ENCODE measurements around the gene PLA2G12A. TPM values are rescaled to one million over a fixed set of nuclear protein-coding genes. Genes with fewer than 3 reads are reported as not detected.

The PLA2G12A gene
- total and polyA plus RNA-seq, 2 experiments from 2014 or later: 14.4 to 44.8 TPM

GRCh38 chr4:109675181-109675580 lies 54.7 kb downstream of the PLA2G12A start:
- H2AFZ ChIP-seq: no peak overlapping the region
- 75 to 79% methylated on average over 3 of the region's 3 CpGs for WGBS, 2 experiments (ENCODE audit: low coverage in 1 of 2, low lambda C conversion rate in 2 of 2, missing lambda C conversion rate in 2 of 2)
- H3K9ac ChIP-seq: no peak overlapping the region
- H3K4me1 ChIP-seq (ENCODE audit: insufficient read depth): no peaks in the 10 kb centered on the region
- TF ChIP-seq EZH2phosphoT487 (IDR thresholded peaks at IDR 0.05; ENCODE audit: insufficient read depth, low read depth) (no peak), EZH2 (IDR thresholded peaks at IDR 0.05; ENCODE audit: insufficient read depth, poor library complexity, severe bottlenecking) (no peak)
- H3K4me3 ChIP-seq: no peak overlapping the region
- in situ Hi-C loops (cut with MboI): no loop called here
- DNase-seq: peak; percentile 15
- H3K36me3 ChIP-seq (ENCODE audit: low read depth): no peaks in the 10 kb centered on the region
- no peaks in the 10 kb centered on the region for H3F3A ChIP-seq (ENCODE audit: insufficient read depth)
- H3K27ac ChIP-seq: no peak overlapping the region
- H4K20me1 ChIP-seq (ENCODE audit: insufficient read depth): no peaks in the 10 kb centered on the region
- H3K79me2 ChIP-seq (ENCODE audit: insufficient read depth): no peaks in the 10 kb centered on the region
- H3K4me2 ChIP-seq (ENCODE audit: unreplicated experiment): no peak overlapping the region
- no peaks in the 10 kb centered on the region for H3K9me2 ChIP-seq (ENCODE audit: insufficient read depth)
- no peaks in the 10 kb centered on the region for H3K9me3 ChIP-seq (ENCODE audit: low read depth)
- no peaks in the 10 kb centered on the region for H3K27me3 ChIP-seq (replicated peaks; ENCODE audit: insufficient read depth)

GRCh38 chr4:109673303-109673702 lies 56.6 kb downstream of the PLA2G12A start:
- Histone ChIP-seq H3K79me2 (ENCODE audit: insufficient read depth) (no peaks in the 10 kb centered on the region), H3K27me3 (replicated peaks; ENCODE audit: insufficient read depth) (no peaks in the 10 kb centered on the region), H4K20me1 (ENCODE audit: insufficient read depth) (no peaks in the 10 kb centered on the region), H2AFZ (no peak overlapping the region), H3K27ac (no peak overlapping the region), H3K9me2 (ENCODE audit: insufficient read depth) (no peaks in the 10 kb centered on the region), H3K4me3 (no peak overlapping the region), H3K4me1 (ENCODE audit: insufficient read depth) (no peaks in the 10 kb centered on the region), H3F3A (ENCODE audit: insufficient read depth) (no peaks in the 10 kb centered on the region), H3K9ac (no peak overlapping the region), H3K9me3 (ENCODE audit: low read depth) (no peaks in the 10 kb centered on the region), H3K36me3 (ENCODE audit: low read depth) (no peaks in the 10 kb centered on the region), H3K4me2 (ENCODE audit: unreplicated experiment) (no peak overlapping the region)
- DNase-seq: no peak
- TF ChIP-seq EZH2phosphoT487 (IDR thresholded peaks at IDR 0.05; ENCODE audit: insufficient read depth, low read depth): no peak
- no peak for TF ChIP-seq EZH2 (IDR thresholded peaks at IDR 0.05; ENCODE audit: insufficient read depth, poor library complexity, severe bottlenecking)
- in situ Hi-C loops (cut with MboI): no loop called here
- WGBS, 2 experiments (ENCODE audit: low coverage in 1 of 2, low lambda C conversion rate in 2 of 2, missing lambda C conversion rate in 2 of 2): 92 to 94% methylated on average over 1 of the region's 1 CpG

- H3K79me2 ChIP-seq (ENCODE audit: insufficient read depth): no peaks in the 10 kb centered on the region
- H3K27ac ChIP-seq: no peak overlapping the region
- H2AFZ ChIP-seq: no peak overlapping the region
These were observed 57.5 kb downstream of the PLA2G12A start for GRCh38 chr4:109672169-109672930.

GRCh38 chr4:109671350-109671749 lies 58.5 kb downstream of the PLA2G12A start:
- Histone ChIP-seq H3K36me3 (ENCODE audit: low read depth) (no peaks in the 10 kb centered on the region), H3K27me3 (replicated peaks; ENCODE audit: insufficient read depth) (no peaks in the 10 kb centered on the region), H3K4me3 (no peak overlapping the region), H3K79me2 (ENCODE audit: insufficient read depth) (no peaks in the 10 kb centered on the region), H2AFZ (no peak overlapping the region), H3F3A (ENCODE audit: insufficient read depth) (no peaks in the 10 kb centered on the region), H3K4me1 (ENCODE audit: insufficient read depth) (no peaks in the 10 kb centered on the region), H3K9me2 (ENCODE audit: insufficient read depth) (no peaks in the 10 kb centered on the region), H3K9ac (no peak overlapping the region), H3K9me3 (ENCODE audit: low read depth) (no peaks in the 10 kb centered on the region), H4K20me1 (ENCODE audit: insufficient read depth) (no peaks in the 10 kb centered on the region), H3K4me2 (ENCODE audit: unreplicated experiment) (no peak overlapping the region), H3K27ac (no peak overlapping the region)
- in situ Hi-C loops (cut with MboI): no loop called here
- DNase-seq: no peak
- TF ChIP-seq EZH2phosphoT487 (IDR thresholded peaks at IDR 0.05; ENCODE audit: insufficient read depth, low read depth): no peak
- no peak for TF ChIP-seq EZH2 (IDR thresholded peaks at IDR 0.05; ENCODE audit: insufficient read depth, poor library complexity, severe bottlenecking)

More at GRCh38 chr4:109672169-109672930, 57.5 kb downstream of the PLA2G12A start:
- Histone ChIP-seq H3K4me2 (ENCODE audit: unreplicated experiment) (no peak overlapping the region), H3K9ac (no peak overlapping the region), H3K9me2 (ENCODE audit: insufficient read depth) (no peaks in the 10 kb centered on the region), H3K36me3 (ENCODE audit: low read depth) (no peaks in the 10 kb centered on the region), H3K27me3 (replicated peaks; ENCODE audit: insufficient read depth) (no peaks in the 10 kb centered on the region), H4K20me1 (ENCODE audit: insufficient read depth) (no peaks in the 10 kb centered on the region), H3K4me3 (no peak overlapping the region), H3F3A (ENCODE audit: insufficient read depth) (no peaks in the 10 kb centered on the region), H3K9me3 (ENCODE audit: low read depth) (no peaks in the 10 kb centered on the region), H3K4me1 (ENCODE audit: insufficient read depth) (no peaks in the 10 kb centered on the region)
- no peak for TF ChIP-seq EZH2 (IDR thresholded peaks at IDR 0.05; ENCODE audit: insufficient read depth, poor library complexity, severe bottlenecking)
- TF ChIP-seq EZH2phosphoT487 (IDR thresholded peaks at IDR 0.05; ENCODE audit: insufficient read depth, low read depth): no peak
- DNase-seq: no peak
- in situ Hi-C loops (cut with MboI): no loop called here

Measured in GM23248 (cell line).